ENCODE results near the gene CACNB4. TPM values are rescaled to one million over a fixed set of nuclear protein-coding genes. Genes with fewer than 3 reads are reported as not detected.
A peak's percentile ranks its signal among the peaks of the same experiment; 100 is the strongest.

Gene CACNB4
- total RNA-seq, 2 donors from 2014 or later, result 0.33 to 1.3 TPM

- TF ChIP-seq POLR2A (IDR thresholded peaks at IDR 0.05), result no peak
- TF ChIP-seq, protein P1, sequence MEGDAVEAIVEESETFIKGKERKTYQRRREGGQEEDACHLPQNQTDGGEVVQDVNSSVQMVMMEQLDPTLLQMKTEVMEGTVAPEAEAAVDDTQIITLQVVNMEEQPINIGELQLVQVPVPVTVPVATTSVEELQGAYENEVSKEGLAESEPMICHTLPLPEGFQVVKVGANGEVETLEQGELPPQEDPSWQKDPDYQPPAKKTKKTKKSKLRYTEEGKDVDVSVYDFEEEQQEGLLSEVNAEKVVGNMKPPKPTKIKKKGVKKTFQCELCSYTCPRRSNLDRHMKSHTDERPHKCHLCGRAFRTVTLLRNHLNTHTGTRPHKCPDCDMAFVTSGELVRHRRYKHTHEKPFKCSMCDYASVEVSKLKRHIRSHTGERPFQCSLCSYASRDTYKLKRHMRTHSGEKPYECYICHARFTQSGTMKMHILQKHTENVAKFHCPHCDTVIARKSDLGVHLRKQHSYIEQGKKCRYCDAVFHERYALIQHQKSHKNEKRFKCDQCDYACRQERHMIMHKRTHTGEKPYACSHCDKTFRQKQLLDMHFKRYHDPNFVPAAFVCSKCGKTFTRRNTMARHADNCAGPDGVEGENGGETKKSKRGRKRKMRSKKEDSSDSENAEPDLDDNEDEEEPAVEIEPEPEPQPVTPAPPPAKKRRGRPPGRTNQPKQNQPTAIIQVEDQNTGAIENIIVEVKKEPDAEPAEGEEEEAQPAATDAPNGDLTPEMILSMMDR (IDR thresholded peaks at IDR 0.05), result no peak
- no peaks in the 10 kb centered on the region for H3K9me3 ChIP-seq
- no peak overlapping the region for H3K4me3 ChIP-seq
- H3K27me3 ChIP-seq, result no peaks in the 10 kb centered on the region
- WGBS, 2 donors, result 84 to 86% methylated on average over 7 of the region's 7 CpGs
- no peak for DNase-seq
- no peak for ATAC-seq
- intact Hi-C loops (cut with DNase I), result no loop called here
- no peak overlapping the region for H3K27ac ChIP-seq
- no peaks in the 10 kb centered on the region for H3K36me3 ChIP-seq (replicated peaks in 1 of 2; ENCODE audit: insufficient read depth in 1 of 2, low read depth in 2 of 2)
- H3K4me1 ChIP-seq, result no peaks in the 10 kb centered on the region
These were observed 171.2 kb downstream of the CACNB4 start for GRCh38 chr2:151927501-151928221.

- Histone ChIP-seq H3K36me3 (replicated peaks in 1 of 2; ENCODE audit: insufficient read depth in 1 of 2, low read depth in 2 of 2) (no peaks in the 10 kb centered on the region), H3K9me3 (no peaks in the 10 kb centered on the region), H3K27me3 (no peaks in the 10 kb centered on the region), H3K4me1 (no peaks in the 10 kb centered on the region), H3K4me3 (no peak overlapping the region), H3K27ac (no peak overlapping the region)
- WGBS, 2 donors, result 47 to 53% methylated on average over 5 of the region's 5 CpGs
- DNase-seq (peak in 3 of 4 donors; percentile 35 to 72 (median 41)), ATAC-seq (peak; percentile 15)
- TF ChIP-seq POLR2A (IDR thresholded peaks at IDR 0.05), result no peak
- TF ChIP-seq, protein P1 (IDR thresholded peaks at IDR 0.05), result no peak
- intact Hi-C loops (cut with DNase I), result no loop called here
These were observed 175.8 kb downstream of the CACNB4 start for GRCh38 chr2:151922845-151923666.

- Histone ChIP-seq H3K27ac (no peak overlapping the region), H3K27me3 (no peaks in the 10 kb centered on the region), H3K4me3 (no peak overlapping the region), H3K4me1 (no peaks in the 10 kb centered on the region), H3K36me3 (replicated peaks in 1 of 2; ENCODE audit: insufficient read depth in 1 of 2, low read depth in 2 of 2) (no peaks in the 10 kb centered on the region), H3K9me3 (no peaks in the 10 kb centered on the region)
- DNase-seq (no peak), ATAC-seq (no peak)
- WGBS, 2 donors, result 13 to 29% methylated on average over 1 of the region's 1 CpG
- intact Hi-C loops (cut with DNase I), result no loop called here
- TF ChIP-seq POLR2A (IDR thresholded peaks at IDR 0.05), result no peak
- TF ChIP-seq, protein P1 (IDR thresholded peaks at IDR 0.05), result no peak
These were observed 179.1 kb downstream of the CACNB4 start for GRCh38 chr2:151919786-151920185.

GRCh38 chr2:151918308-151918707 lies 180.5 kb downstream of the CACNB4 start:
- no peaks in the 10 kb centered on the region for H3K27me3 ChIP-seq
- DNase-seq (peak in 1 of 4 donors; percentile 44), ATAC-seq (no peak)
- H3K36me3 ChIP-seq (replicated peaks in 1 of 2; ENCODE audit: insufficient read depth in 1 of 2, low read depth in 2 of 2), result no peaks in the 10 kb centered on the region
- H3K4me3 ChIP-seq, result no peak overlapping the region
- TF ChIP-seq, protein P1 (IDR thresholded peaks at IDR 0.05), result no peak
- TF ChIP-seq POLR2A (IDR thresholded peaks at IDR 0.05), result no peak
- no peak overlapping the region for H3K27ac ChIP-seq
- H3K4me1 ChIP-seq, result no peaks in the 10 kb centered on the region
- intact Hi-C loops (cut with DNase I), result no loop called here
- WGBS, 2 donors, result 61 to 88% methylated on average over 2 of the region's 2 CpGs
- H3K9me3 ChIP-seq, result no peaks in the 10 kb centered on the region
